ENCODE measurements around the gene ABCA13. TPM values are rescaled to one million over a fixed set of nuclear protein-coding genes. Genes with fewer than 3 reads are reported as not detected.
A peak's percentile ranks its signal among the peaks of the same experiment; 100 is the strongest.

The ABCA13 gene
- total RNA-seq, 1 donor from 2014 or later, result not detected

GRCh38 chr7:48251766-48252165, 80.5 kb downstream of the ABCA13 start:
- peaks cover 4% of the 10 kb centered on the region for H3K4me1 Mint-ChIP-seq
- TF ChIP-seq EZH2 (IDR thresholded peaks at IDR 0.05), result no peak
- H4K20me1 ChIP-seq (ENCODE audit: low read depth), result no peaks in the 10 kb centered on the region
- H3K4me1 ChIP-seq, result no peaks in the 10 kb centered on the region
- H3K36me3 Mint-ChIP-seq, result no peaks in the 10 kb centered on the region
- no peak overlapping the region for H2AFZ ChIP-seq (replicated peaks)
- no peak for DNase-seq (ENCODE audit: low spot score)
- no peaks in the 10 kb centered on the region for H3F3A ChIP-seq (ENCODE audit: low read depth)
- H3K27ac ChIP-seq, result no peak overlapping the region
- no peaks in the 10 kb centered on the region for H3K27me3 ChIP-seq
- no peak overlapping the region for H3K4me2 ChIP-seq
- H3K27me3 Mint-ChIP-seq (ENCODE audit: insufficient read depth, low read depth), result no peaks in the 10 kb centered on the region
- H3K4me3 Mint-ChIP-seq, result no peak overlapping the region
- H3K36me3 ChIP-seq, result no peaks in the 10 kb centered on the region
- no peaks in the 10 kb centered on the region for H3K9me3 ChIP-seq (ENCODE audit: low read depth)
- H3K4me3 ChIP-seq, result no peak overlapping the region
- no peak overlapping the region for H3K27ac Mint-ChIP-seq
- no peaks in the 10 kb centered on the region for H3K79me2 ChIP-seq (ENCODE audit: low read depth)
- peaks cover 5% of the 10 kb centered on the region for H3K9me3 Mint-ChIP-seq
- no peak overlapping the region for H3K9ac ChIP-seq

- H3K9ac ChIP-seq, result no peak overlapping the region
- H3K4me2 ChIP-seq, result no peak overlapping the region
- no peak overlapping the region for H2AFZ ChIP-seq (replicated peaks)
Observed at GRCh38 chr7:48252995-48253394, 81.7 kb downstream of the ABCA13 start.

GRCh38 chr7:48255046-48255445, 83.8 kb downstream of the ABCA13 start:
- H3K27ac Mint-ChIP-seq, result no peak overlapping the region

More at GRCh38 chr7:48252995-48253394, 81.7 kb downstream of the ABCA13 start:
- peaks cover 5% of the 10 kb centered on the region for H3K9me3 Mint-ChIP-seq
- peaks cover 4% of the 10 kb centered on the region for H3K4me1 Mint-ChIP-seq
- Histone ChIP-seq H3K9me3 (ENCODE audit: low read depth) (no peaks in the 10 kb centered on the region), H4K20me1 (ENCODE audit: low read depth) (no peaks in the 10 kb centered on the region), H3K27me3 (no peaks in the 10 kb centered on the region), H3F3A (ENCODE audit: low read depth) (no peaks in the 10 kb centered on the region), H3K4me1 (no peaks in the 10 kb centered on the region), H3K36me3 (no peaks in the 10 kb centered on the region), H3K27ac (no peak overlapping the region), H3K4me3 (no peak overlapping the region), H3K79me2 (ENCODE audit: low read depth) (no peaks in the 10 kb centered on the region)
- H3K4me3 Mint-ChIP-seq, result no peak overlapping the region
- H3K36me3 Mint-ChIP-seq, result no peaks in the 10 kb centered on the region
- DNase-seq (ENCODE audit: low spot score), result peak; percentile 31
- no peak overlapping the region for H3K27ac Mint-ChIP-seq
- no peaks in the 10 kb centered on the region for H3K27me3 Mint-ChIP-seq (ENCODE audit: insufficient read depth, low read depth)
- TF ChIP-seq CTCF (IDR thresholded peaks at IDR 0.05), result peak; percentile 16
- TF ChIP-seq EZH2phosphoT487 (IDR thresholded peaks at IDR 0.05), result no peak
- no peak for TF ChIP-seq EZH2 (IDR thresholded peaks at IDR 0.05)

More at GRCh38 chr7:48255046-48255445, 83.8 kb downstream of the ABCA13 start:
- Histone ChIP-seq H3F3A (ENCODE audit: low read depth) (no peaks in the 10 kb centered on the region), H2AFZ (replicated peaks) (no peak overlapping the region), H3K27ac (no peak overlapping the region), H3K9me3 (ENCODE audit: low read depth) (no peaks in the 10 kb centered on the region), H3K79me2 (ENCODE audit: low read depth) (no peaks in the 10 kb centered on the region), H3K36me3 (no peaks in the 10 kb centered on the region), H3K4me1 (no peaks in the 10 kb centered on the region), H3K27me3 (no peaks in the 10 kb centered on the region), H3K4me2 (no peak overlapping the region), H4K20me1 (ENCODE audit: low read depth) (no peaks in the 10 kb centered on the region), H3K4me3 (no peak overlapping the region), H3K9ac (no peak overlapping the region)
- DNase-seq (ENCODE audit: low spot score), result no peak
- Mint-ChIP-seq H3K27me3 (ENCODE audit: insufficient read depth, low read depth) (no peaks in the 10 kb centered on the region), H3K9me3 (peaks cover 5% of the 10 kb centered on the region), H3K36me3 (no peaks in the 10 kb centered on the region), H3K4me3 (no peak overlapping the region), H3K4me1 (peaks cover 4% of the 10 kb centered on the region)
- TF ChIP-seq EZH2phosphoT487 (IDR thresholded peaks at IDR 0.05) (no peak), CTCF (IDR thresholded peaks at IDR 0.05) (no peak), EZH2 (IDR thresholded peaks at IDR 0.05) (no peak)

All from neural progenitor cell (in vitro differentiated cells).